Mucosa of descending colon (tissue), 3 donors: Measurements from ENCODE around the gene MESP1. TPM values are rescaled to one million over a fixed set of nuclear protein-coding genes. Genes with fewer than 3 reads are reported as not detected.
"Not testable (repeated sequence)": the region's sequence is repeated elsewhere in the genome, so short reads cannot be mapped to it uniquely, and the experiment has no call there.

Source experiments
- ATAC-seq: fragments of 200-7000 bp; cut with Tn5 transposase; one replicate; pipeline ENCODE4 v1.9.1; 2020; ENCODE audit warnings: mild to moderate bottlenecking, moderate library complexity
- DNase-seq, 3 donors: peaks; one replicate each; pipeline ENCODE4 v3.0.0-alpha.2; 2020
- H3K36me3 ChIP-seq: fragments of 200-600 bp; one replicate; pipeline ENCODE4 v1.8.0; 2021; ENCODE audit warnings: low read depth, mild to moderate bottlenecking
- H3K4me1 ChIP-seq: fragments of 200-600 bp; one replicate; pipeline ENCODE4 v1.8.0; 2021; ENCODE audit warnings: low read depth, mild to moderate bottlenecking
- H3K4me3 ChIP-seq: fragments of 200-600 bp; one replicate; pipeline ENCODE4 v1.8.0; 2021; ENCODE audit warnings: mild to moderate bottlenecking
- H3K9me3 ChIP-seq: fragments of 200-600 bp; one replicate; pipeline ENCODE4 v1.8.0; 2021; ENCODE audit warnings: mild to moderate bottlenecking
- intact Hi-C, 2 donors: fragments of 100-400 bp; cut with DNase I in 1 of 2; cut with micrococcal nuclease in 1 of 2; formaldehyde crosslinking; loops; one replicate each; pipeline versions ENCODE4 v1.11.0 to v1.11.1; 2022; cut with DNase I, micrococcal nuclease
- total RNA-seq, 3 donors: library from RNA; stranded (reverse); fragmentation: NEBNext Ultra II Directional in 2 of 3; extraction: Animal tissue kit (Norgen Biotek cat#: 25700) in 2 of 3; gene quantifications; one replicate each; pipeline versions ENCODE4 v1.2.1 to v1.2.4, GENCODE V29; 2021 to 2023
- TF ChIP-seq, protein P1 (sequence below): fragments of 200-600 bp; IDR thresholded peaks from one replicate; pipeline ENCODE4 v1.8.0; 2022; ENCODE audit warnings: antibody characterized with exemption, mild to moderate bottlenecking
- donor health status: DM: no; HTN: no; CAD: no; lungs with moderate emphysema.
- donor health status: DM: no; HTN: no; CAD: no.
- donor health status: DM: no; HTN: yes; CAD: no.

Gene MESP1
- total RNA-seq, 3 donors from 2014 or later = 4.6 to 10.2 (median 8.5) TPM

DNA sequence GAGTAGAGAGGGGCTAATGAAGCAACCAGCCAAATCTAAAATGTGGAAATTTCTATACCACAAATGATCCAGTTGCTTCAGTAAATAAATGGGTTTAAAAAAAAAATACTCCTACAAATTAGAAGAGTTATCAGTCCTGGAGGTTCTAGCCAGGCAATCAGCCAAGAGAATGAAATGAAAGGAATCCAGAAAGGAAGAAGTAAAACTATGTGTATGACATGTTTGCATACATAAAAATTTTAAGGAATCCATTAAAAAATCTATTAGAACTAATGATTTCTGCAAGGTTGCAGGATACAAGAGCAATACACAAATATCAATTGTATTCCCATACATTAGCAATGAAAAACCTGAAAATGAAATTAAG lies 34.7 kb upstream of the MESP1 start:
- Histone ChIP-seq H3K4me1 (peaks cover 29% of the 10 kb centered on the region), H3K4me3 (no peak overlapping the region), H3K36me3 (no peaks in the 10 kb centered on the region), H3K9me3 (no peaks in the 10 kb centered on the region)
- DNase-seq (no peak), ATAC-seq (no peak)
- intact Hi-C loops = loop anchor here in 1 of 2 donors (10.0 kb wide), 1 partner anchor 69 kb away; no protein-coding TSS in a partner anchor
- TF ChIP-seq, protein P1, sequence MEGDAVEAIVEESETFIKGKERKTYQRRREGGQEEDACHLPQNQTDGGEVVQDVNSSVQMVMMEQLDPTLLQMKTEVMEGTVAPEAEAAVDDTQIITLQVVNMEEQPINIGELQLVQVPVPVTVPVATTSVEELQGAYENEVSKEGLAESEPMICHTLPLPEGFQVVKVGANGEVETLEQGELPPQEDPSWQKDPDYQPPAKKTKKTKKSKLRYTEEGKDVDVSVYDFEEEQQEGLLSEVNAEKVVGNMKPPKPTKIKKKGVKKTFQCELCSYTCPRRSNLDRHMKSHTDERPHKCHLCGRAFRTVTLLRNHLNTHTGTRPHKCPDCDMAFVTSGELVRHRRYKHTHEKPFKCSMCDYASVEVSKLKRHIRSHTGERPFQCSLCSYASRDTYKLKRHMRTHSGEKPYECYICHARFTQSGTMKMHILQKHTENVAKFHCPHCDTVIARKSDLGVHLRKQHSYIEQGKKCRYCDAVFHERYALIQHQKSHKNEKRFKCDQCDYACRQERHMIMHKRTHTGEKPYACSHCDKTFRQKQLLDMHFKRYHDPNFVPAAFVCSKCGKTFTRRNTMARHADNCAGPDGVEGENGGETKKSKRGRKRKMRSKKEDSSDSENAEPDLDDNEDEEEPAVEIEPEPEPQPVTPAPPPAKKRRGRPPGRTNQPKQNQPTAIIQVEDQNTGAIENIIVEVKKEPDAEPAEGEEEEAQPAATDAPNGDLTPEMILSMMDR = no peak

DNA sequence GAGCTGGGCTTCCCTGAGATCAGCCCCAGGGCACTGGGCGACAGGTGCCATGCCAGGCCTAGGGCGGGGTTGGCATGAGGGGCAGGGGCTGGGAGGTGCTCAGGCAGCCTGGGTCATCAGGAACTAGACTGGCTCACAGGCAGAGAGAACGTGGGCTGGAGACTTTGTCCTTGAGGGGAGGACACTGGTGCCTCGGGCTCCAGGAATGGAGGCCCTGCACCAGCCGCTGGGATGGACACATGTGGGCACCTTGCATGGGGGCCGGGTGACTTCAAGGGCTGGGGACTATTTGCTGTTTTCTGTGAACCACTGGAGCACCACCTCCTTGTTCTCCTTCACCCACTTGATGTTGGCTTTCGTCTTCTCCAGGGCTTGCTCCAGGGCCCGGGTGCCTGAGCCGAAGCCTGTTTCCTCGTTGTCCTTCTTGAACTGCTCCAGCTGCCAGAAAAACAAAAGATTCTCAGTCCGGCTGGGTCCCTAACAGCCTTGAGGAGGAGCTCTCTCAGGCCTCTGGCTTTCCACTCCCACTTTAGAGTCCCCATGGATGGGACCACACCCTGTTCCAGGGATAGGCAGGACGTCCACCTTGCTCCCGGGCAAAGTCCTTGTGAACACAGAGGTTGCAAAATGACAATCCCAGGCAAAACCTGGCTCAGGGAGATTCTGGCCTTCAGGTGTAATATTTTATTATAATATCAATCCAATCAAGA lies 34.2 kb upstream of the MESP1 start:
- Histone ChIP-seq H3K36me3 (no peaks in the 10 kb centered on the region), H3K4me1 (peaks cover 30% of the 10 kb centered on the region), H3K9me3 (no peaks in the 10 kb centered on the region), H3K4me3 (no peak overlapping the region)
- intact Hi-C loops = loop anchor here in 1 of 2 donors (10.0 kb wide), 1 partner anchor 70 kb away; no protein-coding TSS in a partner anchor
- DNase-seq (peak; percentile 85 to 89 (median 86)), ATAC-seq (peak; percentile 86)
- TF ChIP-seq, protein P1 = no peak

DNA sequence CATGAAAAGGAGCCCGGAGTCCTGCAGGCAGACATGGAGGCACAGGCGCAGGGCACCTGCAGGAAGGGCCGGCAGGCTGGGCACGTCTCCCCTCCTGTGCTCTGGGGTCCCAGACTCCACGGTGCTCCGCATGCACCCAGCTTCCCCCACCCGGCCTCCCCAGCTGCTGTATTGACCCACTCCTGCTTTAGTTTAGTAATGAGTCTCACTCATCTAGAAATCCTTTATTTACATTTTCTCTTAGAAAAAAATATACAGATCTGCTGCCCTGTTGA lies 33.6 kb upstream of the MESP1 start:
- TF ChIP-seq, protein P1 = no peak
- DNase-seq (peak in 2 of 3 donors; percentile 48 to 53), ATAC-seq (no peak)
- Histone ChIP-seq H3K9me3 (no peaks in the 10 kb centered on the region), H3K36me3 (no peaks in the 10 kb centered on the region), H3K4me3 (no peak overlapping the region), H3K4me1 (peaks cover 34% of the 10 kb centered on the region)
- intact Hi-C loops = loop anchor here in 1 of 2 donors (10.0 kb wide), 1 partner anchor 70 kb away; no protein-coding TSS in a partner anchor

DNA sequence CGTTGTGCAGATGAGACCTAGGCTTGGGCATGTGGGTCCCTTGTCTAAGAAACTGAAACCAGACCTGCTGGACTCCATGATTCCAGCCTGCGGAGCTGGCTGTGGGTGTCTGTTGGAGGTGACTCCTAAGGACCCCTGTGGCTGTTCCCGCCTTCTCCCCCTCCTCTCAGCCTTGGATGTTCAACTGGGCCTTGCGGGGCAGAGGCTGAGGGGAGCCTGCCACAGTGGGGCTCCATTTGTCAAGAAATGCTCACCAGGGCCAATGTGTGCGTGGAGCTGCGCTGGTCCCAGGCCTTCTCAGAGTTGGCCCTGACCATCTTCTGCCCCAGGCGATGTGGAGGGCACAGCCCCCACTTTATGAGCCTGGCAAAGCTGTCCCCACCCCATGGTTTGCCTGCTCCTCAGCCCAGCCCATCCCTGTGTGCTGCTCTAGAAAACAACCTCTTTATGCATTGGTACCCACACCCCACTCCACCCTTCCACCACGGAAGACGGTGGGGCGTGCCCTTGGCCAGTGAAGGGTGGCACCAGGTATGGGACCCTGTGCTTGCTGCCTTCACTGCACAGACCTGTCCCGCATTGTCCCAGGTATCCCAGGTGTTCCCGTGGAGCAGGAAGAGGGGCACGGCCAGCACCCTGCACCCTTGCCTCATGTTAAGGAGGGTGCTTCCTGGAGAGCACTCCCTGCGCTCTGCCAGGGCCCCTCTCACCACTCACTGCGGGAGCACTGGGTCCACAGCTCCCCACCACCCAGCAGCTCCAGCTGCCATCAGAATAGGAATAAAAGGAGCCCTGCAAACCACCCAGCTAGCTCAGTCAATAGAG lies 33.0 kb upstream of the MESP1 start:
- no peaks in the 10 kb centered on the region for H3K9me3 ChIP-seq
- no peak overlapping the region for H3K4me3 ChIP-seq
- intact Hi-C loops = loop anchor here in 1 of 2 donors (10.0 kb wide), 1 partner anchor 71 kb away; no protein-coding TSS in a partner anchor
- H3K36me3 ChIP-seq = no peaks in the 10 kb centered on the region
- TF ChIP-seq, protein P1 = no peak
- peak; percentile 80 to 82 (median 81) for DNase-seq
- peak; percentile 48 for ATAC-seq
- peaks cover 36% of the 10 kb centered on the region for H3K4me1 ChIP-seq

DNA sequence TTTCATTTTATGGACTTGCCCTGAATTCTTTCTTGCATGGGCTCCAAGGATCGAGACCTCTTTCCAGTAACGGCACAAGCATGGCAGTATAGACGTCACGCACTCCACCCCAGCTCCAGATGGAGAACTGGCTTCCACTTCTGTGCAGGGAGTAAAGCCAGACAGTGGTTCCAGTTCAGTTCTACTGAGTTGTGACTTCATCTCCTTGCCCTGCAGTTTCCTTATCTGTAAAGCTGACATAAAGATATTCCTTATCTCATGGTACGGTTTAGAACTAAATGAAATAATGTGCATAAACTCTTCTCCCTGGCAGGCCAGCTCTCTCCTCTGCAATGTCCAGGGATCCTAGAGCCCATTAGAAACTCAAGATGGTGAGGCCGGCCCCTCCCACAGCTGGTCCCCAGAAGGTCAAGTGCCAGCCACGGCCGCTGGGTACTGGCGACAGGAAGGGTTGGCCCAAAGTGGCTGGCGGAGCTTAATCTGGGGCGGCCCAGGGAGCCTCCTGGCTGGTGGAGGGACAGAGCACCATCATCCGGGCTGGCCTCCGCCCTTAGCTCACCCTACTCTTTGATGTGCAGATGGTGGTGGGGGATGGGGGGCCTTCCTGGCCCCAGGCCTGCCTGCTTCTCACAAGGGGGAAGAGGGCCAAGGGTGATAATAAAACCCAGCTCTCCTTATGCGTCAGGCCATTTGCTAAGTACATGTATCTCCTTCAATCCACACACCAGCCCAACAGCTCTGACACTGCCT lies 32.2 kb upstream of the MESP1 start:
- DNase-seq (peak; percentile 46 to 72 (median 64)), ATAC-seq (no peak)
- intact Hi-C loops = loop anchor here in 1 of 2 donors (10.0 kb wide), 1 partner anchor 72 kb away; no protein-coding TSS in a partner anchor
- Histone ChIP-seq H3K4me3 (no peak overlapping the region), H3K4me1 (peaks cover 39% of the 10 kb centered on the region), H3K9me3 (no peaks in the 10 kb centered on the region), H3K36me3 (no peaks in the 10 kb centered on the region)
- TF ChIP-seq, protein P1 = no peak

DNA sequence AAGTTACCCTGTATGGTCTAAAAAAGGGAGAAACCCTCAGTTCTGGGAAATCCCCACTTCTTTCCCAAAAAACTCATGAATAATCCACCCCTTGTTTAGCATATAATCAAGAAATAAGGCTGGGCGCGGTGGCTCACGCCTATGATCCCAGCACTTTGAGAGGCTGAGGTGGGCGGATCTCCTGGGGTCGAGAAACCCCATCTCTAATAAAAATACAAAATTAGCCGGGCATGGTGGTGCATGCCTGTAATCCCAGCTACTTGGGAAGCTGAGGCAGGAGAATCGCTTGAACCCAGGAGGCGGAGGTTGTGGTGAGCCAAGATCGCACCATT lies 31.5 kb upstream of the MESP1 start:
- not testable (repeated sequence) for ATAC-seq, H3K4me3 ChIP-seq, H3K36me3 ChIP-seq, H3K9me3 ChIP-seq
- DNase-seq = peak in 1 of 3 donors; percentile 24
- H3K4me1 ChIP-seq = peaks cover 39% of the 10 kb centered on the region
- intact Hi-C loops = loop anchor here in 1 of 2 donors (10.0 kb wide), 1 partner anchor 72 kb away; no protein-coding TSS in a partner anchor
